ENCODE data around the gene KRT33A. TPM values are rescaled to one million over a fixed set of nuclear protein-coding genes. Genes with fewer than 3 reads are reported as not detected.

KRT33A gene
- not detected in 2 replicates for total RNA-seq

DNA sequence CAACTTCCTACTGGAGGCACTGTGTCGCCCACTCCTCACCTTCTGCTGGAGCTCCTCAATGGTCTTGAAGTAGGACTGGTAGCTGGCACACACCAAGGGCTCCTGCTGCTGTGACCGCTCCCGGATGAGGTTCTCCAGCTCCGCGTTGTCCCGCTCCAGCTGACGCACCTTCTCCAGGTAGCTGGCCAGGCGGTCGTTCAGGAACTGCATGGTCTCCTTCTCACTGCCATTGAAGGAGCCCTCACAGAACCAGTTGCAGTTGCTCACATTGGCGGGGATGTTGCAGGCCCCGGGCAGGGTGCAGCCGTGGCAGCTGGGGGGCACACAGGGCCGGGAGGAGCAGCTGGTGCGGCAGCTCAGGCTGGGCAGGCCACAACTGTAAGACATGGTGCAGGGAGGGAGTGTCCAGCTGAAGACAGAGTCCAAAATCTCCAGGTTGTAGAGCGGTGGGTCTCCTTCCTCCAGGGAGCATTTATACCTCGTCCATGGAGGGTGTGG is at the start of gene KRT33A:
Gene KRT33A, minus strand, starts transcription at position 448 of the 498 bp plus-strand sequence. Its CDS starts 61 bp downstream, at position 387.

GRCh38 chr17:41396996-41397660 is 46.5 kb upstream of the KRT33A start, which contains the start of gene KRT31:
Gene KRT31 (minus strand): TSS chr17:41397608. CDS start chr17:41397539, 69 bp downstream.

GRCh38 chr17:41381943-41382342 is 31.3 kb upstream of the KRT33A start, which contains the start of gene KRT34:
Gene KRT34 (minus strand): TSS chr17:41382306. CDS start chr17:41382246, 60 bp downstream.

DNA sequence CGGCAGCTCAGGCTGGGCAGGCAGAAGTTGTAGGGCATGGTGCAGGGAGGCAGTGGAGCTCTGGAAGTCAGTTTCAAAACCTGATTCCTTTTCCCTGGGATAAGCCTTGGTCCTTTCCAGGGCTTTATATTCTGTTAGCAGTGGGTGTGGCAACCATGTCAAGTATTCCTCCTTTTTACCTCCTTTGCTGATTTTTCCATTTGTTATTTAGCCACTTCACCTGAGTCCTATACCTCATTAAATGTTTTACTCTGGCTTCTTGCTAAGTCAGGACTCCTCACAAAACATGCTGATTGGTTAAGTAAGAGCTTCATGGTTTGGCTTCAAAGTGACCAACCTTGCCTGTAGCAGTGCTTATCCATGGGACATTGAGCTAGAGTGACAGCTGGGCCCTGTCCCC is 19.1 kb upstream of the KRT33A start, which contains the start of gene KRT33B:
Gene KRT33B, minus strand, starts transcription at position 101 of the 400 bp plus-strand sequence. Its CDS starts 63 bp downstream, at position 38.

GRCh38 chr17:41315204-41315794 is 35.3 kb downstream of the KRT33A start, which contains the start of gene KRTAP17-1:
Gene KRTAP17-1 (minus strand): TSS chr17:41315710. CDS start chr17:41315650, 60 bp downstream.

GRCh38 chr17:41308918-41309359 is 41.7 kb downstream of the KRT33A start, which contains the start of gene KRTAP16-1:
Gene KRTAP16-1 (minus strand): TSS chr17:41309309. CDS start chr17:41309253, 56 bp downstream.

GRCh38 chr17:41301916-41302901 is 48.4 kb downstream of the KRT33A start, which contains the start of gene KRTAP29-1:
Gene KRTAP29-1 (minus strand): TSS chr17:41302851. CDS start chr17:41302851, 0 bp downstream.

Other genes starting within 250 kb of the KRT33A start
- gene KRTAP4-16, start 248.6 kb downstream of the KRT33A start, total RNA-seq = not detected in 2 replicates
- not detected in 2 replicates for gene KRTAP4-9, start 245.4 kb downstream of the KRT33A start, total RNA-seq
- not detected in 2 replicates for gene KRTAP4-11, start 232.5 kb downstream of the KRT33A start, total RNA-seq
- not detected in 2 replicates for gene KRTAP4-12, start 226.6 kb downstream of the KRT33A start, total RNA-seq
- gene KRTAP4-6, start 210.3 kb downstream of the KRT33A start, total RNA-seq = not detected in 2 replicates
- not detected in 2 replicates for gene KRTAP4-5, start 201.0 kb downstream of the KRT33A start, total RNA-seq
- gene KRTAP4-4, start 190.1 kb downstream of the KRT33A start, total RNA-seq = not detected in 2 replicates
- gene KRTAP4-3, start 182.6 kb downstream of the KRT33A start, total RNA-seq = not detected in 2 replicates
- not detected in 2 replicates for gene KRTAP4-2, start 172.6 kb downstream of the KRT33A start, total RNA-seq
- gene KRTAP4-1, start 165.9 kb downstream of the KRT33A start, total RNA-seq = not detected in 2 replicates
- gene KRTAP9-1, start 160.9 kb downstream of the KRT33A start, total RNA-seq = not detected in 2 replicates
- not detected in 2 replicates for gene KRTAP9-2, start 124.2 kb downstream of the KRT33A start, total RNA-seq
- not detected in 2 replicates for gene KRTAP9-3, start 118.4 kb downstream of the KRT33A start, total RNA-seq
- not detected in 2 replicates for gene KRTAP9-8, start 112.8 kb downstream of the KRT33A start, total RNA-seq
- gene KRTAP9-4, start 101.1 kb downstream of the KRT33A start, total RNA-seq = not detected in 2 replicates
- not detected in 2 replicates for gene KRTAP9-9, start 95.4 kb downstream of the KRT33A start, total RNA-seq
- gene KRTAP9-6, start 85.5 kb downstream of the KRT33A start, total RNA-seq = not detected in 2 replicates
- not detected in 2 replicates for gene KRTAP9-7, start 75.1 kb downstream of the KRT33A start, total RNA-seq
- not detected in 2 replicates for gene KRTAP29-1, start 48.0 kb downstream of the KRT33A start, total RNA-seq
- not detected in 2 replicates for gene KRTAP16-1, start 41.5 kb downstream of the KRT33A start, total RNA-seq
- gene KRTAP17-1, start 35.1 kb downstream of the KRT33A start, total RNA-seq = not detected in 2 replicates
- 0.47 TPM in 1 of 2 replicates, not detected in the other for gene KRT33B, start 19.0 kb upstream of the KRT33A start, total RNA-seq
- 3.3 and 6.6 TPM in 2 replicates for gene KRT34, start 31.5 kb upstream of the KRT33A start, total RNA-seq
- 0.23 TPM in 1 of 2 replicates, not detected in the other for gene KRT31, start 46.8 kb upstream of the KRT33A start, total RNA-seq
- gene KRT37, start 73.8 kb upstream of the KRT33A start, total RNA-seq = not detected in 2 replicates
- not detected in 2 replicates for gene KRT38, start 90.2 kb upstream of the KRT33A start, total RNA-seq
- gene KRT32, start 116.6 kb upstream of the KRT33A start, total RNA-seq = 0.30 TPM in 1 of 2 replicates, not detected in the other
- not detected in 2 replicates for gene KRT35, start 130.3 kb upstream of the KRT33A start, total RNA-seq
- gene KRT36, start 139.1 kb upstream of the KRT33A start, total RNA-seq = not detected in 2 replicates
- gene KRT13, start 154.8 kb upstream of the KRT33A start, total RNA-seq = not detected in 2 replicates
- 23.0 and 62.9 TPM in 2 replicates for gene KRT15, start 168.1 kb upstream of the KRT33A start, total RNA-seq
- gene KRT19, start 177.5 kb upstream of the KRT33A start, total RNA-seq = 9.8 and 30.4 TPM in 2 replicates
- gene KRT9, start 221.2 kb upstream of the KRT33A start, total RNA-seq = 0.23 and 0.61 TPM in 2 replicates
- 10,563 and 10,587 TPM in 2 replicates for gene KRT14, start 236.1 kb upstream of the KRT33A start, total RNA-seq

Measured in hair follicular keratinocyte (primary cell).